Measurements from ENCODE around the gene C1QTNF6.
"Not testable (repeated sequence)": the region's sequence is repeated elsewhere in the genome, so short reads cannot be mapped to it uniquely, and the experiment has no call there.

The C1QTNF6 gene

DNA sequence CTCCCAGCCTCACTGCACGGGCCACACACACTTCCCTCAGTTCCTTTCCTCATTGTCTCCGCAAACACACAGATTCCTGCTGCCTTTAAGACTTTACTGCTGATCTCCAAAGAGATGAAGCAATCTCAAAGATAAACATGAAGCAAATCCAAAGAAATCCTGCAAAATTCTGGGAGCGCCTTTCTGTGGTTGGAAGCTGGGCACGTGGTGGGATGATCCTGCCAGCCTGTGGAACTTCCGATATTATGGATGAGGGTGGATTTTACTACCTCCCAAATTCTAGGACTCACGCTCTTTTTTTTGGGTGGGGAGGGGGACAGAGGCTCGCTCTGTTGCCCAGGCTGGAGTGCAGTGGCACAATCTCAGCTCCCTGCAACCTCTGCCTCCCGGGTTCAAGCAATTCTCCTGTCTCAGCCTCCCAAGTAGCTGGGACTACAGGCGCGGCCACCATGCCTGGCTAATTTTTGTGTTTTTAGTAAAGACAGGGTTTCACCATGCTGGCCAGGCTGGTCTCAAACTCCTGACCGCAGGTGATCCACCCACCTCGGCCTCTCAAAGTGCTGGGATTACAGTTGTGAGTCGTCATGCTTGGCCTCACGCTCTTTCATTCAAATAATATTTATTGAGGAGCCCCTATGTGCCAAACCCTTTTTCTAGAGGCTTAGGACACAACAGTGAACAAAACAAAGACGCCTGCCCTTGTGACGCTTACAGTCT is 17.2 kb downstream of the C1QTNF6 start:
- not testable (repeated sequence) for H3K9me3 Mint-ChIP-seq; H3K36me3 Mint-ChIP-seq (ENCODE audit: low read depth); H3K27me3 Mint-ChIP-seq; H3K4me3 Mint-ChIP-seq; H3K27ac Mint-ChIP-seq
- peaks cover 47% of the 10 kb centered on the region for H3K4me1 Mint-ChIP-seq (ENCODE audit: low read depth)

DNA sequence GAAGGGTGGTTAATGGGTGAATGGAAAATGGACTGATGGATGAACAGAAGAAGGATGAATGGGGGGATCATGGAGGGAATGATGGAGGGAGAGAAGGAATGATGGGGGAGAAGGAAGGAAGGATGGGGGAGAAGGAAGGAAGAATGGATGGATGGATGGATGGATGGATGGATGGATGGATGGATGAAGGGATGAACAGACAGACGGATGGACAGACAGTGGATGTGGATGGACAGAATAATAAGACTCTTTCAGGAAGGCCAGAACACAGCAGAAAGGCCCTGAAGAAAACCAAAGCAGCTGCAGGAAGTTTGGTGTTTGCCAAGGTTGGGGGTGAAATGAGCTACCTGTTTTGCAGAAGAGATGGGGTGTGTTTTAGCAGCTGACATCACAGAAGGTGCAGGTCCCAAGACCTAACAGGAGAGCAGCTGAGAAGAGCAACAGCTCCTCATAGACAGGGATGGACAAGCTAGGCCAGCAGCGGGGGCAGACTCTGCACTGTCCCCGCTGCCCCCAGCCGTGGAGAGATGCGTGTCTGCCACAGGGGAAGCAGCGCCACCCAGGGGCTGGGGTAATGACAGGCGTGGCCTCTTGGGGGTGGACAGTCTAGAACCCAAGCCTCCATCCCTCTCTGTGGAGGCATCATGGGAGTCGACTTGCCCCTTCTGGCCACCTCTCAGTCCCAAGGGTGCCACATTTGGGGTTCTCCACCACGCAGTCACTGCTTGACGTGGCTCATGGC is 17.9 kb downstream of the C1QTNF6 start:
- no peaks in the 10 kb centered on the region for H3K27me3 Mint-ChIP-seq
- H3K36me3 Mint-ChIP-seq (ENCODE audit: low read depth), result peaks cover 4% of the 10 kb centered on the region
- H3K4me1 Mint-ChIP-seq (ENCODE audit: low read depth), result peaks cover 52% of the 10 kb centered on the region
- H3K4me3 Mint-ChIP-seq, result no peak overlapping the region
- H3K27ac Mint-ChIP-seq, result peak overlapping the region; percentile 67
- no peaks in the 10 kb centered on the region for H3K9me3 Mint-ChIP-seq

DNA sequence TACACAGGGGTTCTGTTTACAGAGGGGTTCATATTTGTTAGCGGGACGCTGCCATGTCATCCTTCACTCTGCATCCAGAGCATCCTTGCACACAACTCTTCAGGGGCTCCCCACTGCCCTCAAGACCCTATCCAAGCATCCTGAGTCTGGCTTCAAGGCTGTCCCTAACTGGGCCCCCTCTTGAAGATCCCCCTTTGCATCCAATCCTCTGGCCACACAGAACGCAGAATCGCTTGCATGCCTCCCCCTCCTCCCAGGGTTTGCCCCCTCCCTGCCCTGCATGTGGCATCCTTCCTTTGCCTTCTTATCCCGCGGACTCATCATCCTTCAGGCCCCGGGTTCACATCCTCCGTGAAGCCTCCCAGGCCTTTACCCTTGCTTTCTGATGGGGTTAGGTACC is 18.6 kb downstream of the C1QTNF6 start:
- H3K9me3 Mint-ChIP-seq, result no peaks in the 10 kb centered on the region

DNA sequence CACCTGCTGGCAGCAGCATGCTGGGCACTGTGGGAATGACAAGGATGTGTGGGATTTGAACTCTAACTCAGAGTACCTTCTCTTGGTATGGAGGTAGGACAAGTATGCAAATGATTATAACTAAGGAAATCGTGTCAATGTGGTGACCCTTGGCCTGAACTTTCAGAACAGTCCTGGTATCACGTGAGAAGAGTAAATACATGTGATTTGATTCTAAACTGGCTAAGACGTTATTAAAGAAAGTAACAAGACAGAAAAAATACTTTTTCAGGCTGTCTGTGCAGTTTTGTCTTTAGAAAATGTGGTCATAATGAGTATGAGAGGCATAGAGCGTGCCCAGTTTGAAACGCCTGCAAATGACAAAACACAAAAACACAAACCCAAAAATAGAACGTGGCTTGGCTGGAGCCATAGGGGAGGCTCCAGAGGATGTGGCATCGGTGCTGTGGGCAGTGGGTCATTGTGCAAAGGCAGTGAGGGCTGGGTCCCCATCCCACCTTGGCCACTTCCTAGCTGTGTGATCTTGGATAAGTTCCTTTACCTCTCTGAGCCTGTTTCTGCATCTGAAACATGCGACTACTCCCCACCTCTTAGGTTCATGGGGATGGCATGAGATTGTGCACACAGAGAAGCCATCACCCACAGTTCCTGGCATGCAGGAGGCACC is 19.9 kb downstream of the C1QTNF6 start:
- H3K4me3 Mint-ChIP-seq, result peak overlapping the region; percentile 69
- H3K27me3 Mint-ChIP-seq, result no peaks in the 10 kb centered on the region
- H3K9me3 Mint-ChIP-seq, result no peaks in the 10 kb centered on the region
- peak overlapping the region; percentile 76 for H3K27ac Mint-ChIP-seq
- no peaks in the 10 kb centered on the region for H3K36me3 Mint-ChIP-seq (ENCODE audit: low read depth)
- H3K4me1 Mint-ChIP-seq (ENCODE audit: low read depth), result peaks cover 72% of the 10 kb centered on the region

More for the DNA sequence above, 18.6 kb downstream of the C1QTNF6 start:
- Mint-ChIP-seq H3K4me3 (no peak overlapping the region), H3K4me1 (ENCODE audit: low read depth) (peaks cover 59% of the 10 kb centered on the region), H3K27me3 (no peaks in the 10 kb centered on the region), H3K27ac (peak overlapping the region; percentile 67), H3K36me3 (ENCODE audit: low read depth) (peaks cover under 1% of the 10 kb centered on the region)

DNA sequence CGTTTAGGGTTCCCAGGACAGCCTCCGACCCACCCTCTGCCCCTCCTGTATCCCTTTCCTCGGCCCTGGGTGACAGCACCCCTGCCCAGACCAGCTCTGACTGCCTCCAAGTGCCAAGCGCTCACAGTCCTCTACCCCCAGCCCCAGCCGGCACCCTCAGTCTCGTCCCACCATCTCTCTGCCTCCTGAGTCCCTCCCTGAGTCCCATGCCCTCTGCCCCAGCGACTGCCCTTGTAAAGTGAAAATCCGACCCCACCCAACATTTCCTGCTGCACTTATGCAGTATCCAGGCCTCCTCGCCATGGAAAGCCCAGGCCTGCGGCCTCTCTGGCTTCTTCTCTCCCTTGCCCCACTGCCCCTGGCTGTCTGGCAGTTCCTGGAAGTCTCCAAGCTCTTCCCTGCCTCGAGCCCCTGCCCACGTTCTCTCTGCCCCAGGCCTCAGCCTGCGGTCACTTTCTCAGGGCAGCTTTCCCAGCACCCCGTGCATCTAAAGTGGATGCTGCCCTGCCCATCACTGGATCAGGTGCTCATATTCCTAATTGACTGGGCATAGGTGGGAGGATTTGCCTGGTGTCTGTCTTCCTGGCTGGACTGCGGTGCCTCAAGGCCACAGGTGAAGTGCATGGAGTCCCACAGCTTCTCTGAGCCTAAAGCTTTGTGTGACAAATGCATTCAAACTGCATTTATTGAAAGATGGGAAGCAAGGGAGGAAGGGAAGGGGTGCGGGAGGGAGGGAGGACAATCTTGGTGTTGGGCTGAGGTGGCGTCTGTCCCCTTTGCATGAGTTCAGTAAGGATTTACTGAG is 20.7 kb downstream of the C1QTNF6 start:
- H3K4me1 Mint-ChIP-seq (ENCODE audit: low read depth), result peaks cover 79% of the 10 kb centered on the region

DNA sequence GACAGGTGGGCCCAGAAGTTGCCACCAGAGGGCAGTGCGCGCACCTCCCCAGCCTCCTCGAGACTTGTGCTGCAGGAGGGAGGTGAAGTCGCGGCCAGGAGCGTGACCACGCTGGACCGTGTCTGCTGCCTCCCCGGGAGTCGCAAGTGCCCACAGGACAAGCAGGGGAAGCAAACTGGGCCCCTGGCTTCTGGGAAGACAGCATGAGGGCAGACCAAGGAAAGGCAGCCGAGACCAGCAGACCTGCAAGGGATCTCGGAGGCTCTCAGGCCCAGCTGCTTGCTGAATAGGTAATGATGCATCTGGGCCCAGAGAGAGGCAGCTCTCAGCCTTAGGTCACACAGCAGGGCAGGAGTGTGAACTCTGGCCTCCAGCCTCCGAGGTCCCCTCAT is 21.4 kb downstream of the C1QTNF6 start:
- Mint-ChIP-seq H3K27me3 (no peaks in the 10 kb centered on the region), H3K4me3 (peak overlapping the region; percentile 69), H3K36me3 (ENCODE audit: low read depth) (no peaks in the 10 kb centered on the region), H3K4me1 (ENCODE audit: low read depth) (peaks cover 86% of the 10 kb centered on the region), H3K27ac (peak overlapping the region; percentile 76), H3K9me3 (no peaks in the 10 kb centered on the region)

More for the DNA sequence above, 20.7 kb downstream of the C1QTNF6 start:
- Mint-ChIP-seq H3K4me3 (peak overlapping the region; percentile 69), H3K9me3 (no peaks in the 10 kb centered on the region), H3K36me3 (ENCODE audit: low read depth) (no peaks in the 10 kb centered on the region), H3K27ac (peak overlapping the region; percentile 76), H3K27me3 (no peaks in the 10 kb centered on the region)

DNA sequence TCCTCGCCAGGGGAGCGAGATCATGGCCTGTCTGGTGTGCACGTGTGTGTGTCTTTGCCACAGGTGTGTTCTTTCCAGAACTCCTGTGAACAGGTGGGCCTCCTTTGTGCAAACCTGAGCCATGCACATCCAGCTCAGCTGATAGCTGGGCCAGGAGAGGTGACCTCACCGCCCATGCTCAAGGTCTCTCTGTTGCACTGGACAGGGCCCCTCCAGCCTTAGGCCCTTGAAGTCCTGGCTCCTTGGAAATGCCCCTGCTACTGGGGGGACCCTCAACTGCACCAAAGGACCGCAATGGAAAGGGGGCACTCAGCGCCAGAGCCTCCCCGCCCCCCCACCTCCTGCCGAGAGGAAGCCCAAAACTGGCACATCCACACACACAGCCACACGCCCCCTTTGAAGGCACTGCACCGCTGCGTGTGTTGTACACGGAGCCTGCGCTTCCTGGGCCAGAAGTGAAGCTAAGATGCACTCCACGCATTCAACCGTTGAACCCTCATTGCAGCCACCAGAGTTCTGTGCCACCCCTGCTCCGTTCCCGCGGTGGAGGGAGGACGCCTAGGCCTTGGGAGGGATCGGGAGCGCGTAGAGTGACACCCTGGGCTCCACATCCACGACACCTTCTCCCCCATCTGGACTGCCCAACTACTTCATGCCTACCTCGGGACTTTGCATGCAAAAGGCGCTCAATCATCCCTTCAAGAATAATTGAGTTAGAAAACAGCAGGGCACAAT is 21.9 kb downstream of the C1QTNF6 start:
- Mint-ChIP-seq H3K4me3 (peak overlapping the region; percentile 69), H3K27me3 (no peaks in the 10 kb centered on the region), H3K9me3 (no peaks in the 10 kb centered on the region), H3K4me1 (ENCODE audit: low read depth) (peaks cover 92% of the 10 kb centered on the region), H3K27ac (peak overlapping the region; percentile 76), H3K36me3 (ENCODE audit: low read depth) (no peaks in the 10 kb centered on the region)

DNA sequence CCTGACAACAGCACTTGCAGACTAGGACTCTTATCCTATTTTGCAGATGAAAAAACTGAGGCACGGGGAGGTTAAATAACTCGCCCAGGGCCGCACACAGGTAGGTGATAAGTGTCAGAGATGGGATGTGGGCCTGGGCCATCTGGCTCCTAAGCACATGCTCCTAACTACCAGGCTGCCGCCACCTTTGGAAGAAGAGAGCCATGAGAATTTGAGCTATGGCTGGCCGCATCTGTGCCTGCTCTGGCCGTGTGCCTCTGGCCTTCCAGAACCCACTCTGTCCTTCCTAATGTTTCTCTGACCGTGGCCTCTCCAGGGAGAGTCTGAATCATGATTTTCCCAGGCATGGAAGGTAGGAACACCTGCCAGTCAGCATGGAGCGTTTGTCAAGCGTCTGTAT is 23.0 kb downstream of the C1QTNF6 start:
- Mint-ChIP-seq H3K9me3 (no peaks in the 10 kb centered on the region), H3K27me3 (no peaks in the 10 kb centered on the region), H3K36me3 (ENCODE audit: low read depth) (no peaks in the 10 kb centered on the region), H3K27ac (peak overlapping the region; percentile 98), H3K4me1 (ENCODE audit: low read depth) (peaks cover 99% of the 10 kb centered on the region), H3K4me3 (no peak overlapping the region)

DNA sequence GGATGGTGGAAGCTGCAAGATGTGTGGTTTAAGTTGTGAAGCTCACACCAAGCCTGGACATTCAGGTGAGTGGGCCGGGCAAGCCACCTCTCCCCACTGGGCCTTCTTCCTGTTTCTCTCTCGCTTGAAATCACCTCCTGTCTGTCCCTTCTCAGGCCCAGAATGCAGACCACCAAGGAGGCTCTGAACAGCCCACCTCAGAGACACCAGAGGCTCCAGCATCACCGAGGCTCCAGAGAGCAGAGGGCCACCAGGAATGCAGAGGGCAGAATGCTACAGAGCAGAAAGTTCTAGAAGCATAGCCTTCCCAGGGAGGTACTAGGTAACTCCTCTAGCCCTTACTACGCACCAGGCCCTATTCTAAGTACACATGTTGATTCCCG is 23.6 kb downstream of the C1QTNF6 start:
- H3K36me3 Mint-ChIP-seq (ENCODE audit: low read depth), result no peaks in the 10 kb centered on the region
- no peaks in the 10 kb centered on the region for H3K9me3 Mint-ChIP-seq
- peak overlapping the region; percentile 98 for H3K27ac Mint-ChIP-seq
- H3K4me3 Mint-ChIP-seq, result no peak overlapping the region
- H3K27me3 Mint-ChIP-seq, result no peaks in the 10 kb centered on the region
- peaks cover 95% of the 10 kb centered on the region for H3K4me1 Mint-ChIP-seq (ENCODE audit: low read depth)

DNA sequence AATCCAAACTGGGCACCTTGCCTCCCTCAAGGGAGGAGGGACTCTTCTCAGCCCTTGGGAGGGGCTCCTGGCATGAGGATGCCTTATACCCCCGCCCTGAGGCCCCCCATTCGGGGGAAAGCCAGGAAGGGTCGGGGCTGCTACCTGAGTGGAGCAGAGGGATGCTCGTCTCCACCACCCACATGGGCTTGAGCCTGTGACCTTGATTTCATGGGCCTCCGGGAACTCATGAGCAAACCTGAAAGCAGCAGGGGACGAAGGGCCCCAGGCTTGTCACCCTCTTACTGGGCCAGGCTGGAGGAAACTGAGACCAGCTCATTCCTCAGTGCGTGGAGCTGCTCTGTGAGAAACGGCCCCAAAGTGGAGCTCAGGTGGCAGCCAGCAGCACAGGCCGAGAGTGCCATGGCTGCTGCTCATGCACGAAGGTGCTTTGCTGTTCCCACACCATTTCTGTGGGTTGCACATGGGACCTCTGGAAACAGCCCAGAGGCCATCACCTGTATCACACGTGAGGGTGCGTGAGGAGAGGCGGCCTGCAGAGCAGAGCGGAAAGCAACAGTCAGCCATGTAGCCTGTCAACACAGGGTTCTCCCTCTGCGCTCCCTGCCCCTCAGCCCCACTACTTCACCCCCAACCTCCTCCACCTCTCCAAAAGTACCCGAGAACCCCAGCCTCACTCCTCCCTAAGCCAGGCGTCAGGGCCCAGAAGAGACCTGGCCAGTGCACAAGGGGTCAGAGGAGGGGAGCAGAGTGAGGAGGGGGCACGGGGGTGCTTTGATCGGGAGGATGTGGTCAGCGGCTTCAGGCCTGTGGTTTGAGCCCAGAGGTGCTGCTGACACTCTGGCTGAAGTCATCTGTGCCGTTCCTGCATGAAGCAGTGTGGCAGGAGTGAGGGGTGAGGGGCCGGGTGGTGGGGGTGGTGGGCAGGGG is 24.2 kb downstream of the C1QTNF6 start:
- Mint-ChIP-seq H3K9me3 (no peaks in the 10 kb centered on the region), H3K36me3 (ENCODE audit: low read depth) (no peaks in the 10 kb centered on the region), H3K4me1 (ENCODE audit: low read depth) (peaks cover 95% of the 10 kb centered on the region), H3K27ac (peak overlapping the region; percentile 98), H3K27me3 (no peaks in the 10 kb centered on the region), H3K4me3 (peak overlapping the region; percentile 72)

DNA sequence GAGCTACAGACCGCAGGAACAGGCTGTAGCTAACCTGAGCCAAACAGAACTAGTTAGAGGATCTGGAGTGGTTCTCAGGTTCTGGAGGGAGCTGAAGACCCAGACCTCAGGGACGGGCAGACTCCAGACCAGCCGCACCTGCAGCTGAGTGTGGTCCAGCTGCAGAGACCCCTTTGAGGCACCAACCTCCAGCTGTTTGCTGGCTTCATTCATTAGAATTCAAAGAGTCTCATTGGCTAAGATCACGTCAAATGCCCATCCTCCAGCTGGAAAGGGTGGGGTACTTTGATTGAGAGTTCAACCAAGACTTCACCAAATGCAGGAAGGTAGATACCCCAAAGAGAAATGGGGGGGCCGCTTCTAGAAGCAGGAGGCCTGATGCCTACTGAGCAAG is 25.0 kb downstream of the C1QTNF6 start:
- Mint-ChIP-seq H3K4me1 (ENCODE audit: low read depth) (peaks cover 95% of the 10 kb centered on the region), H3K27ac (peak overlapping the region; percentile 98), H3K9me3 (no peaks in the 10 kb centered on the region), H3K36me3 (ENCODE audit: low read depth) (no peaks in the 10 kb centered on the region), H3K27me3 (peaks cover under 1% of the 10 kb centered on the region), H3K4me3 (peak overlapping the region; percentile 72)

DNA sequence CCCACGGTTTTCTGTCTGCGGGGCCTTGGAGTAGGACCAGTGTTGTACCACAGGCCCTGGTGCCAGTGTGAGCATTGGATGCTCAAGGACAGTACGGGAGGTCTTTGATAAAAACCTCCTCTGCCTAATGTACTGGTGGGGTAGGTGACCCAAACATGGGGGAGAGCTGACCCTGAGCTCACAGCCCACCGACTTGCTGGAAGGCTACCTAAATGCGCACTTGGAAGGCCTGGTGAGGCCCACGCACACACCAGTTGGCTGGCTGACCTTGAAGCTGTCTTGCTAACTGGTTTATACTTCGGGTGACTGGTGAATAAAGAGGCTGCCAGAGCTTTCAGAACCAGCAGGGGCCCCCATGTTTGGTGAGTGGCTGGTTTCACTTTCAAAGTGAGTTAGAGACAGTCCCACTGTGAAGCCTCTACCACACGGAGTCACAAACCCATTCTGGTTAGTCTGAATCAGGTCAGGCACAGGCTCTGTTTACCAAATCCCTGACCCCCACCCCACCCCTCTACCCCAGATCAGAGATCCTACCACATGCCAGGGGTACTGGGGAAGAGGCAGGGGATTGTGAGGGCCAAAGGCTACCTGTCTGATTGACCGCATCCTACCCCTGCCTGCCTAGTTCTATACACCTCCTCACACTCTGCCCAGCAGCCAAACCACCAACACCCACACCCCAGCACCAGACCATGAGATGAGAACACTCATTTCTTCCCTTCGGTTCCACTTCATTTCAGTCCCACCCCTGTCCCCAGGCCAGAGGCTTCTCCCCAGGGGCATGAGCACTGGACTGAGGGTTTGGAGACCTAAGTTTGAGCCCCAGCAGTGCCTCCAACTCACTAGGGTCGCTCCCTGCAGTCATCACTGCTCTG is 25.6 kb downstream of the C1QTNF6 start:
- Mint-ChIP-seq H3K27ac (peak overlapping the region; percentile 98), H3K9me3 (no peaks in the 10 kb centered on the region), H3K36me3 (ENCODE audit: low read depth) (no peaks in the 10 kb centered on the region), H3K4me3 (peak overlapping the region; percentile 72), H3K27me3 (peaks cover 5% of the 10 kb centered on the region), H3K4me1 (ENCODE audit: low read depth) (peaks cover 95% of the 10 kb centered on the region)

Data from stimulated activated naive CD8-positive, alpha-beta T cell treated with anti-CD3 and anti-CD28 coated beads, Interleukin-15, Interleukin-2, amounts not matched to agents 100 ng/mL and 50 ng/mL, for 24 hours (primary cell).